Measurements from ENCODE around the gene PHKG2. TPM values are rescaled to one million over a fixed set of nuclear protein-coding genes. Genes with fewer than 3 reads are reported as not detected.

The PHKG2 gene
- total RNA-seq, 4 donors from 2014 or later = 22.4 to 25.8 (median 23.5) TPM

DNA sequence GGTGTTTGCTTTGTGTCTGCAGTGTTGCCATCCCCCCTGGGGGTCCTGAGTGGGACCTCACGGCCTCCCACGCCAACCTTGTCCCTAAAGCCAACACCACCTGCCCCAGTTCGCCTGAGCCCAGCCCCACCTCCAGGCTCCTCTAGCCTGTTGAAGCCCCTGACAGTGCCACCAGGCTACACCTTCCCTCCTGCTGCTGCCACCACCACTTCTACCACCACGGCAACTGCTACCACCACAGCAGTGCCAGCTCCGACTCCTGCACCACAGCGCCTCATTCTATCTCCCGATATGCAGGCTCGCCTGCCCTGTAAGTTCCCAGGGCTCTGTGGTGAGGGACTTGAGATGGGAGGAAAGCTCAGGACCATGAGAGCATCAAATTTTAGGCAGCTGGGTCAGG lies 27.1 kb upstream of the PHKG2 start:
- DNase-seq (ENCODE audit: extremely low spot score) = no peak
- peaks cover 82 to 100% (median 98%) of the 10 kb centered on the region in 4 donors for H3K36me3 ChIP-seq
- H3K27ac ChIP-seq (replicated peaks in 1 of 4) = no peak overlapping the region
- WGBS = 89% methylated on average over 8 of the region's 8 CpGs
- no peaks in the 10 kb centered on the region for H3K9me3 ChIP-seq
- no peak overlapping the region for H3K4me3 ChIP-seq
- TF ChIP-seq CTCF (IDR thresholded peaks at IDR 0.05) (no peak), POLR2A (IDR thresholded peaks at IDR 0.05; ENCODE audit: low read depth) (no peak), EP300 (IDR thresholded peaks at IDR 0.05) (no peak), POLR2AphosphoS5 (IDR thresholded peaks at IDR 0.05) (no peak)
- intact Hi-C loops (cut with DNase I) = no loop called here
- no peaks in the 10 kb centered on the region for H3K27me3 ChIP-seq
- H3K4me1 ChIP-seq = peaks cover 0 to 5% (median 2%) of the 10 kb centered on the region in 4 donors

- Histone ChIP-seq H3K27ac (replicated peaks in 1 of 4) (no peak overlapping the region), H3K36me3 (peaks cover 78 to 100% (median 95%) of the 10 kb centered on the region in 4 donors), H3K9me3 (no peaks in the 10 kb centered on the region), H3K4me3 (no peak overlapping the region), H3K27me3 (no peaks in the 10 kb centered on the region), H3K4me1 (peaks cover 0 to 5% (median 1%) of the 10 kb centered on the region in 4 donors)
- DNase-seq (ENCODE audit: extremely low spot score) = no peak
- TF ChIP-seq EP300 (IDR thresholded peaks at IDR 0.05) (no peak), POLR2A (IDR thresholded peaks at IDR 0.05; ENCODE audit: low read depth) (no peak), CTCF (IDR thresholded peaks at IDR 0.05) (no peak), POLR2AphosphoS5 (IDR thresholded peaks at IDR 0.05) (no peak)
- intact Hi-C loops (cut with DNase I) = no loop called here
- WGBS = 100% methylated on average over 1 of the region's 1 CpG
Measured at GRCh38 chr16:30721606-30722005, 26.6 kb upstream of the PHKG2 start.

DNA sequence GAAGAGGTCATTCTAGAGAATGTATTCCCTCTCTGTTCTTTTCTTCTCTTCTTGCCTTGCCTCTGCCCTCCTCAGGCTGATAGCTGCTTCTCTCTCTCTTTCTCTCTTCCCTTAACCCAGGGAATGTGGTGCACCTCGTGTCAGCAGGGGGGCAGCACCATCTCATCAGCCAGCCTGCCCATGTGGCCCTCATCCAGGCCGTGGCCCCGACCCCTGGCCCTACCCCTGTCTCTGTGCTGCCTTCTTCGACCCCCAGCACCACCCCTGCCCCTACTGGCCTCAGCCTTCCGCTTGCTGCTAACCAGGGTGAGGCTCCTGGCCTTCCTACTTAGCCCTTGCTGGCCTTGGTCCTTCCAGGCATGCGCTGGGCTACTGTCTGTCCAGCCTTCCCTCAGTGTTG lies 25.8 kb upstream of the PHKG2 start:
- Histone ChIP-seq H3K4me3 (no peak overlapping the region), H3K27me3 (no peaks in the 10 kb centered on the region), H3K9me3 (no peaks in the 10 kb centered on the region), H3K4me1 (peaks cover 0 to 5% (median 0%) of the 10 kb centered on the region in 4 donors), H3K36me3 (peaks cover 76 to 100% (median 92%) of the 10 kb centered on the region in 4 donors), H3K27ac (replicated peaks in 1 of 4) (no peak overlapping the region)
- no peak for TF ChIP-seq CTCF (IDR thresholded peaks at IDR 0.05)
- no peak for TF ChIP-seq POLR2AphosphoS5 (IDR thresholded peaks at IDR 0.05)
- TF ChIP-seq POLR2A (IDR thresholded peaks at IDR 0.05; ENCODE audit: low read depth) = no peak
- no peak for TF ChIP-seq EP300 (IDR thresholded peaks at IDR 0.05)
- intact Hi-C loops (cut with DNase I) = no loop called here
- 75% methylated on average over 6 of the region's 6 CpGs for WGBS
- no peak for DNase-seq (ENCODE audit: extremely low spot score)

DNA sequence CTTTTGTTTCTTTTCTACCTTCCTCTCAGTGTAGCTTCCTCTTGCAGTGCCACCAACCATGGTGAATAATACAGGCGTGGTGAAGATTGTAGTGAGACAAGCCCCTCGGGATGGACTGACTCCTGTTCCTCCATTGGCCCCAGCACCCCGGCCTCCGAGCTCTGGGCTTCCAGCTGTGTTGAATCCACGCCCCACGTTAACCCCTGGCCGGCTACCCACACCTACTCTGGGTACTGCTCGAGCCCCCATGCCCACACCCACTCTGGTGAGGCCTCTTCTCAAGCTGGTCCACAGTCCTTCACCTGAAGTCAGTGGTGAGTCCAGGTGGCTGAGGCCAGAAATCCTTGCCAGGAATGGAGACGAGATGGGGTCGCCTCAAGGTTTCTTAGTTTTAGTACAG lies 25.3 kb upstream of the PHKG2 start:
- Histone ChIP-seq H3K4me1 (peaks cover 0 to 5% (median 0%) of the 10 kb centered on the region in 4 donors), H3K27me3 (no peaks in the 10 kb centered on the region), H3K9me3 (no peaks in the 10 kb centered on the region), H3K4me3 (no peak overlapping the region), H3K36me3 (peaks cover 72 to 100% (median 92%) of the 10 kb centered on the region in 4 donors), H3K27ac (replicated peaks in 1 of 4) (no peak overlapping the region)
- 86% methylated on average over 10 of the region's 10 CpGs for WGBS
- no peak for TF ChIP-seq POLR2AphosphoS5 (IDR thresholded peaks at IDR 0.05)
- TF ChIP-seq EP300 (IDR thresholded peaks at IDR 0.05) = no peak
- no peak for TF ChIP-seq POLR2A (IDR thresholded peaks at IDR 0.05; ENCODE audit: low read depth)
- TF ChIP-seq CTCF (IDR thresholded peaks at IDR 0.05) = no peak
- intact Hi-C loops (cut with DNase I) = no loop called here
- no peak for DNase-seq (ENCODE audit: extremely low spot score)

All from esophagus muscularis mucosa (tissue), 4 donors.